ENCODE measurements around the gene PPP1R11.

PPP1R11 gene

DNA sequence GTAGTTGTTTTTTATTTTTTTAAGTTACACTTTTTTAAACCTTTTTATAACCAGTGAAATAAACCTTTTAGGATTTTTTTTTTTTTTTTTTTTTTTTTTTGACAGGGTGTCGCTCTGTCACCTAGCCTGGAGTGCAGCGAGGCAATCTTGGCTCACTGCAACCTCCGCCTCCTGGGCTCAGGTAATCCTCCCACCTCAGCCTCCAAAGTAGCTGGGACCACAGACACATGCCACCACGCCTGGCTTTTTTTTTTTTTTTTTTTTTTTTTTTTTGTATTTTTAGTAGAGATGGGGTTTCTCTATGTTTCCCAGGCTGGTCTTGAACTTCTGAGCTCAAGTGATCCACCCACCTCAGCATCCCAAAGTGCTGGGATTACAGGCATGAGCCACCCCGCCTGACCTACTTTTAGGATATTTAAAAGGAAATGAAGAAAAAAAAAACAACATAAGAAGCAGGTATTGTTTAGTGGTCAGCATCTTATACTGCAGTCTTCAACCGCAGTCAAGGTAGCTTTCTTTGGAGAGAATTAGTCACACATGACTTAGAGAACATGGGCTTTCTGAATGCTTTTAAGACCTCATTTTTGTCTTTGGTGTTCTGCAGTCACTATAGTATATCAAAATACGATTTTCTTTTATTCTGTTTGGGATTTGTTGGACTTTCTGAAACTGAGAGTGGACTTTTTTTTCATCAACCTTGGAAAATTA, 4.4 kb upstream of the PPP1R11 start:
- no peak for DNase-seq

DNA sequence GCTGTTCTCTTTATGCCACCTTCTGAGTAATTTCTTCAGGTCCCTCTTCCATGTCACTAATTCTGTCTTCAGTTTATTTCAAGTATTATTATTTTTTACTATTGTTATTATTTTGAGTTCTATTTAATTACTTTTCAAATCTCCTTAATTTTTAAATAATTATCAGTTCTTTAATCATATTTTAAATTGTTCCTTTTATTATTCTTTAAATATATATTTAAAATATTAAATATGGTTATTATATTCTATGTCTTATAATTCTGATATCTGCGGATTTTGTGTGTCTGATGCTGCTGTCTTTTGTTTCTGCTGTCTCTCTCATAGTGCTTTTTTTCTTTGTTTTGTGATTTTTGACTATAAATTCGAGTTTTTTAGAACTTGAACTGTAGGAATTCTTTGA, 3.7 kb upstream of the PPP1R11 start:
- DNase-seq, result no peak

DNA sequence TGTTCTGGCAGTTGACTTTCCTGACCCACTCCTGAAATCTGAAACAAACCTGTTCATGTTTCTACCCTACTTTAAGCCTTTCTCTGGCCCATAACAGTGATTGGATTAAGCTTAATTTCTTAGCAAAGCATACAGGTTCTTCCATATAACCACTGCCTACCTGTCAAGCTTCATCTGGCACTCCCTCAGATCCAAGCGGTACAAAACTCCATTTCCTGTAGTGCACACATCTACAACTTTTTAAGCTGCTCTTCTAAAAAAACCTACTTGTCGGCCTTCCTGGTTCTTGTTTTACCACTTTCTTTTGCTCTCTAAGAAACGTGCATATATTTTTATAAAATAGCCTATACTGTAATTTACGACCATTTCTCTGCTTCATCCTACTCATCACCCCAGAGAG, 916 bp upstream of the PPP1R11 start:
- no peak for DNase-seq

DNA sequence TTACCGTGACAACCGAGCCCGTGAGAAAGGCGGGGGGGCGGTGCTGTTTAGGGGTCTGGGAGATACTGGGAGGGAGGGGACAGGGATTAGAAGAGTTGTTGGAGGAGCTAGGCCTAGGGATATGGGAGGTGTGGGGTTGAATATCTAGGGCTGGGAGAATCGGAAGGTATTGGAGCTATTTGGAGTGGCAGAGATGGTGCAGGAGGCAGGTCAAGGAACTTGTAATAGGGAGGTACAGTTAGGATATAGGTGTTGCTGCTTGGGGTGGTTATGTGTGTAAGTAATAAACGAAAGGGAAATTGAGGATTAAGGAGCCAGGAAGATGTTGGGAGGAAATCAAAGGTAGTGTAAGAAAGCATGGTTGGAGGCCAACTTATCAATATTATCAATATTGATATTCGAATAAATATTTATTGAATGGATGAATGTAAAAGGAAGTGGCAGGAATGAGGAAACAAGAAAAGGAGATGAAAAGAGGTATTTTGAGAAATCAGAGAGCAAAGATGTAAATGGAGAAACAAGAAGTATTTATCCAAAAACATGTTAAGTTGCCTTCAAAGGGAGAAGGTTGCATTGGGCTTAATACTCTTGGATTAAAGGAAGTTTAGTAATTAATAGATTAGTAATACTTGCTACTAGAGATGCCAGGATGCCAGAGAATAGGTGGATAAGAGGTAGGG, 602 bp downstream of the PPP1R11 start:
- DNase-seq, result no peak

DNA sequence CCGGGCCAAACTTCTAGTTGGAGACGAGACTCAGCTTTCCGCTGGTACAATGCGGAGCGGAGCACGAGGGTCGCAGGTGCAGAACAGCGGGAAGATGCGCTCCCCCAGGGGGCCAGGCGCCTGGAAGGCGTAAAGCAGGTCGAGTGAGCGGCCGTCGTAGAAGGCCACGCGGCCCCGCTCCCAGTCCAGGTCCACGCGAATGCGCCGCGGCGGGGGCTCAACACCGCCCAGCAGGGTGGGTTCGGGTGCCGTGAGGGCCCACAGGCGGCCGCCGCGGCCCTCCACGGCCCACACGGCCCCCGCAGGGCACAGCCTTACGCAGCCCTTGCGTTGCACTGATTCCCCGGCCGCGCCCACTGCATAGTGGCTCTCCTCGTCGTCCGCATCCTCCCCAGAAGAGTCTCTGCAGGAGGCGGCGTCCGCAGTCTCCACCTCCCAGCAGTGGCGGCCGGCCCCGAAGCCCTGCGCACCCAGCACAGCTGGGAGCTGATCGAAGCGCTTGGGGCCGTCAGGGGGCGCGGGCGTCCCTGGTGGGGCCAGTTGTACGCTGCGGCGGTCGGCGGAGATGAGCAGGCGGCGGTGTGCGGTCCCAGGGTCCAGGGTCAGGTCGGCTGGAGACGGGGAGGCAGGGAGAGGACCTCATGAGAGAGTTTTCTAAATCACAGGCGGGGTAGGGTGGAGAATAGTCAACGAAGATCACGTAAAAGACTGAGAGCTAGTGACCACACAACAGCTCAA, 4.3 kb downstream of the PPP1R11 start:
- peak; percentile 29 for DNase-seq

DNA sequence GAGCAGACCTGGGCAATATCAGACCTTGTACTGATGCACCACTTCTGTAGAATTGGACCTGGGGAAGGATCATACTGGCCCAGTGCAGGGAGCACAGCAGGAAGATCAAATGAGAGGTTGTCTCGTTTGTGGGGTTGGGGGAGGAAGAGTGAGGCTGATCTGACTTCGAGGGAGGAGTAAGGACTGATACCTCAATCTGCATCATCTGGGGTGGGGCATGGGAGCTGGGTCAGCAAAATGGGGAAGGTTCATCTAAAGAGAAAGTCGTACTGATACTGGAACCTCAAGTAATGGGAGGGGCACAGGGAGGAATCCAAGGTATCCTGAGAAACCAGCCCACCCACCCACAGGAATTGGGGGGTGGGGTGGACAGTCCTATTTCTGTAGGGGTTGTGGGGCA, 4.9 kb downstream of the PPP1R11 start:
- DNase-seq, result no peak

DNA sequence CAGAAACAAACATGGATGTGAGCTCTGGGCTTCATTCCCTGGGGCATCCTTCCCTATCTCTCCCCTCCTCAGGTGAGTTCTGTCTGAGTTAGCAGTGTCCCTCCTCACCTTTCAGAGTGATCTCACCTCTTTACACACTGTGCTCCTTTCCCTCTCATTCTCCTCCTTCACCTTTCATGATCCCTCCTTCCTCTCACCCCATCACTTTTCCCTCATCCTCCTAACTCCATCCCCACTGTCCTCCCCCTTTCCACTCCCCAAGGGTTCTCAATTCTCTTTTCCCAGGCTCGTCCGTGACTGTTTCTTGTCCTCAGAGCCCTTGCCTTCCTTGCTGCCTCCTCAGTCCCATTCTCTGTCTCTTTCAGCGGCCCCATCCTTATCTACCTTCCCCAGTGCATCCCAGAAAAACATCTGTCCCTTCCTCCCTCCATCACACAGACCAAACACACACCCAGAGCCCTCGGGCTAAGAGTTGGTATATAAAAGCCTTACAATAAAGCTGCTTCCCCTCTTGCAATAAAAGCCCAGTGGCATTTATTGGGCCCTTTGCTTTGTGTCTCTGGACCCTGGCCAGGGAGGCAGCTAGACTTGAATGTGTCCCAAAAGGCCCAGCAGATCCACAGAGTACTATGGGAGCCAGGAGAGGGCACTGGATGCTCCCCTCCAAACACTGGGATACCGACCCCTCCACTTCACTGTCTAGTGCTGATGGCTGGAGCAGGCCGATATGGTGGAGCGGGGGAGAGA, 6.7 kb downstream of the PPP1R11 start:
- DNase-seq, result no peak

DNA sequence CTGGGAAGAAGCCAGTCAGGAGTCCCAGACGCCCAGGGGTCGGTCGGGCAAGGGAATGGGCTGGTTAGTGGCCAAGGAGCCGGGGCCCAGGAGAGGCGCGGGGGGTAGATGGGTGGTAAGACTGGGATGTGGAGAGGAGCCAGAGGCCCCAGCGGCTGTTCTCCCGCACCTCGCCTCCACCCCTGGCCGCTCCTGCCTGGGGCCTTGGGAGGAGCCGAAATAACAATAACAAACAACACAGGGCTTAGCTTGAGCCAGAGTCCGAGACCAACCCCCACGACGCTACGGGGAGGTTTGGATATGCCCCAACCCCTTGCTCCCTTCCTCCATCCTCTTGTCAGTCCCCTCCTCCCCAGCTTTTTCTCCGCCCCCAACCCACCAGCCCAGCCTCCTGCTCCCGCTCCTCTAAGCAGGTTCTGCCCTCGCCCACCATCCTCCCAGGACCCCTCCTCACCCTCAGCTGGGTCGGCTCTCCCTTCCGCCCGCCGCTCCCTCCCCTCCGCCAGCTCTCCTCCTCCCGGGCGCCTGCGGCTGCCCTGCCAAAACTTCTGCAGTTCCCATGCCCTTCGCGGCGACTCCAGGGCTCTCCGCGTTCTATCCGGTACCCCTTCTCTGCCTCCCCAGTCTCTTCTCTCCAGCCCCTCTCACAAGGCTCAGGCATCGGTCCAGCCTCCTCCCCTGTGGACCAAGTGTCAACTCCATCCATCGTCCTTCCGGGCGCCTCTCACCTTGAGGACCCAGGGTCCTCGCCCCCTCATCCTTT, 7.5 kb downstream of the PPP1R11 start:
- no peak for DNase-seq

DNA sequence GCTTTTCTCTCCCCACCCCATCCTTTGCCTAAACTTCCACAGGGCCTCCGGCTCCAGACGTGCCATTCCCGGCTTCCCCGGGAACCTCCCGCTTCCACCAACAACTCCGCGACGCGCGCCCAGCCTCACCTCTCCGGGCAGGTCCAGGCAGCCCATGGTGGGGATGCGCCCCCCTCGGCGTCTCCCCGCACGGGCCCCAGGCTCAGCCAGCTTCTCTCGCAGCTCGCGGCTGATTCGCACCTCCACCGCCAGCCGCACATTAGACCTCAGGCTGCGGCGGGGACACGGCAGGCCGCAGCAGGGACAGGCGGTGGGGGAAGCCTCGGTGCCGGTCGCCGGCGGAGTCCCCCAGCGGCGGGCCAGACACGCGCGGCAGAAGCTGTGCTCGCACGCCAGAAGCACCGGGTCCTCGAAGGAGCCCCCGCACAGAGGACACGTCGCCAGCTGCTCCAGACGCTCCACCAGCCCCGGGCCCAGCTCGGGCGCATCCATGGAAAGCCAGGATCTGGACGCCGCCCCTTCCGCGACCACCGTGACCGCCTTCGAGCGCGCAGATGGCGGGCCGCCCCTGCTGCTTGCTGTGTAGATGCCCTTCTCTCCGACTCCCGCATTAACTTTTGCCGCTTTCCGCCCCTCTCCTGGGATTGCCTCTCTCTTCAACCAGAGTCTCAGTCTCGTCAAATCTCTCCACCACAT, 8.2 kb downstream of the PPP1R11 start, which contains the start of gene RNF39:
Gene RNF39 (minus strand): TSS at position 676 of the 696 bp plus-strand sequence. CDS start 184 bp downstream, at position 492.
- no peak for DNase-seq

DNA sequence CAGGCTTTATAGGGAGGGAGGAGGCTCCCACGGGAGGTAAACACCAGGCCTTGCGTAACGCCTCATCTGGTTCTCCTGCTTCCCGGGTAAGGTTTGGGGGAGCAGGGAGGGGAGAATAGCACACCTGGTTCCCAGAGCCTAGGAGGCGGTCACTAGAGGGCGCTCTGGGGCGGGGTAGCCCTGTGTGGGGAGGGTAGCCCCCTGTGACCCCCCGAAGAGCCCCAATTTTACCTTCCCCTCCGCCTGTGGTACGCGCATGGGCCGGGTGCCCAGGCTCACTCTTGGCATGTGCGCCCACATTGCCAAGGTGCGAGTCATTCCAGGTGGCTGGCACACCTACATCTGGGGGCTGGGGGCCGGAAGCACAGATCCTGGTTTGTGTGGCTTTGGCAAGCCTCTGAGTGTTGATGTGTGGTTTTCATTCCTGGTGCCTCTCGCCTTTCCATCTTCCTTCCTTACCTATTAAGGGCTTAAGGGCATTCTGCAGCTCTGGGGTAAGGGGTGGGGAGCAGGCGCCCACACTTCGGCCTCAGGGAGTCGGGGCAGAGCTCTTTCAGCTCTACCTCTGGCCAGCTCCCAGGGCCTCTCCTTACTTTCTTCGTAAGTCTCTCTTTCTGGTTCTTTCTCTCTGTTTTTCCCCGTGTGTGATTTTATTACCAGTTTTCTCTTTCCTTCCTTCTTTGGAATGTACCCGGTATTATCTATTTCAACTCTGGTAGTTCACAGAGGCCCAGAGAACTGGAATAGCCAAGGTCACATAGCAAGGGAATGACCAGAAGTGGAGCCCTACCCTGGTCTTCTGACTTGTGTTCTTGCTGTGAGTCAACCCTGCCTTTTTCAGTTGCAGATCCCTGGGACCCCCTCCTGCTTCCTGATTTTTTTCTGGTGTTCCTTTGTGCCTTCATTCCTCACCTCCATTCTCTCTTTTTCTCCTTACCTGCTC, 9.1 kb downstream of the PPP1R11 start:
- DNase-seq, result no peak

DNA sequence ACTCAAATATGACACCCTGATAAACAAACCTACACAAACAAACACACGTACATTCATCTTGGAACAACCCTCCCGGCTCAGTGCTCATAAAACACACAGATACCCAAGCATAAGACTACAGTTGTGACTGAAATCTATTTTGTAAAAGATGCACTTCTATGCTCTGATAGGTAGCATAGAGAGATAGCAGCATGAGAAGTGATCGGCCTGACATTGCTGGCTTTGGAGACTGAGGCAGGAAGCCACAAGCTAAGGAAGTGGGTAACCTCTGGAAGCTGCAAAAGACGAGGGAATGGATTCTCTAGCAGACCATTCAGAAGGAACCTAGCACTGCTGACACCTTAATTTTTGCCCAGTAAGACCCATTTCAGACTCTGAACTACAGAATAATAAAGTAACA, 10.2 kb downstream of the PPP1R11 start:
- DNase-seq, result no peak

DNA sequence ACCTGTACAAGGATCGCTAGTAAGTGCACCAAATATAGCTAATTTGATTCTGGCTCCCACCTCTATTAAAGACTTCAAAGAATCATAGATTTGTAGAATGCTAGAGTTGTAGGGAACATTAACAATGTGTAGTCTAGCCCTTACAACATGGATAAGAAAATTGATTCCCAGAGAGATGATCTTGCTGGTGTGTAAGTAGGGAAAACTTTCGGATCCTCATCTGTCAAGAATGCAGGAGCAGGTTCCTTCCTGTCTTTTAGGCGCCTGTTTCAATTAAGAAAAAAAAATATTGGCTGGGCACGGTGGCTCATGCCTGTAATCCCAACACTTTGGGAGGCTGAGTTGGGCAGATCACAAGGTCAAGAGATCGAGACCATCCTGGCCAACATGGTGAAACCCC, 20.9 kb downstream of the PPP1R11 start:
- no peak for DNase-seq

DNA sequence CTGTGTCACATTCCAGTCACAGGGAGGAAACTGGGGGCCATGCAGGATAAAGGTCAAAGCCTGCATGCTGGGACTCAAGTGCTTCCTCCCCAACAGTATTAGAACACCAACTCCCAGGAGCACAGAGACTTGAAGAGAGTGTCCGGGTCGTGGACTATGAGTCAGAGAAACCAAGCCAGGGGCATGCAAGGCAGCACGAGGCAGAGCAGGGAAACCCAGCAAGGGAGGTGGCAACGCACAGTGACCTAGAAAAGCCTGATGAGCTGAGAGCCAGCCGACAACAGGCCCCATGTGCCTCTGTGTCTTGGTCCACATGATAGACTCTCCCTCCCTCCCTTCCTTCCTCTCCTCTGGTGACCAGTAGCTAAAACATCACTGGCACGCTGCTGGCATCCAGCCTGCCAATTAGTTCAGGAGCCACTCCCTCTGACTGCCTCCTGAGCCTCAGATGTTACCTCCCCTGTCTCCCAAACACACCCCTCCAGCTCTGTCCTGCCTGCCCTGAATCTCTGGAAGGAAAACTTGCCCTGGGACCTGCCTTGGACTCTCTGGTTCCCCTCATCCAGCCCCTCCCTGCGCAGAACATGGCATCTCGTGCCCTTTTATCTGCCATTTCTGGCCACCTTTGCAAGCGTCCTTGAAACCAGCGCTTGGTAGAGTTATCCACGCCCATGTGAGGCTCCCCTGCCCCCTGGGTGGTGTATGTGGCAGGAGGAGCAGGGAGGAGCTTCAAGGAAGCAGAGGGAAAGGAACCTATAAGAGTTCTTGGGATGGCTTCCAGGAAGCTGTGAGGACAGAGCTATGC, 24.8 kb downstream of the PPP1R11 start:
- no peak for DNase-seq

DNA sequence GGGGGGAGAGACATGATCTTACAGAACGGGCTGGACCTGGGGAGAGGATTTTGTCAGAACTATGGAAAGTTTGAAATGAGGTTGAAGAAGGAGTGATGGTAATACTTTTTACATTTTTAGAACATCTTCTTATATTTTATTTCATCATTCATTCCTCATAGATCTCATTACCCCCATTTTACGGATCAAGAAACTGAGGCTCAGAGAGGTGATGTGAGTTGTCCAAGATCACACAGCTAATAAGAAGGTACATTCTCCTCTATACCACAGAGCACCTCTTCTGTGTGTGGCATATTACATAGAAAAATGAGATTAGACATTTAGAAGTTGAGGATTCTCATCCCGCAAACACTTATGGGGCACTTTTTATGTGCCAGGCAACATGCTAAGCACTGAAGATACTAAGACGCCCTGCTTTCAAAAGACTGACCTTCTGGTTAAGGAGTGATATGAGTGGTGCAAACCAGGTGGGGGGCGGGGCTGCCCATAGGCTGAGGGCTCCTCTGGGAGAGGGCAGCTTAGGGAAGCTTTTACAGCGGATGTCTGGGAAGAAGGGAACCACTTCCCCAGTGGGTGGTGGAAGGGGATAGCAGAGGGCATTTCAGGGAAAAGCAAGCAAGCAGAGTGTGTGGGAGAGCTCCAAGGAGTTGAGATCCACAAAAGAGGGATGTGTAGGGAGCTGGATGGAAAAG, 26.0 kb downstream of the PPP1R11 start:
- DNase-seq, result no peak

DNA sequence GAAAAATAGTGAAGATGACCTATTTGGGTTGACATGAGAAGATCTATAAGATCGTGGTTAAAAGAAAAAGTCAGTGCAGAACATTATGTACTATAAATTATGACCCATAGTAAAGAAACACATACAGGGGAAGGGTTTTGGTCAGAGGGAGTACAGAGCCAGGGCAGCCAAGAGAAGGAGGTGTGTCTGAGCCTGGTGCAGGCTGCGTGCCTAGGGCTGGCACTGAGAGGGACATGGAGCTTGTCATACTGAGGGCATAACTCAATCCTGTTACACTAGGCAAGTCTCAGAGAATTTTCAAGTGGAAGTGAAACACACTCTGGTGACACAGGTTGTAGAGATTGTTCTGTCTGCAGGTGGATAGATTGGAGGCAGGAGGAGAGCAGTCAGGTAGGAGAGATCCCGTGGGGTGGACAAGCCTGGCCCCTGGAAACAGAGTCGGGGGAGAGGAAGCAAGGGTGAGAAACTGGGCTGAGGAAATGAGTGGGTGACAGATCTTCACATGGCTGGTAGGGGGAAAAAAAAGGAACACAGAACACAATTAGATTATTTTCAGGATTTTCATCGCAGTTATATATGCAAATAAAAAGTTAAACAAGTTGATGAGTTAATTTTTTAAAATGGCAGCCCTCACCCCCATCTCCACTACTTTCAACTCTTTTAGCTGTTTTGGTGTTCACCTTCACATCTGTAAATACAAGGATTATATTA, 27.1 kb downstream of the PPP1R11 start:
- no peak for DNase-seq

DNA sequence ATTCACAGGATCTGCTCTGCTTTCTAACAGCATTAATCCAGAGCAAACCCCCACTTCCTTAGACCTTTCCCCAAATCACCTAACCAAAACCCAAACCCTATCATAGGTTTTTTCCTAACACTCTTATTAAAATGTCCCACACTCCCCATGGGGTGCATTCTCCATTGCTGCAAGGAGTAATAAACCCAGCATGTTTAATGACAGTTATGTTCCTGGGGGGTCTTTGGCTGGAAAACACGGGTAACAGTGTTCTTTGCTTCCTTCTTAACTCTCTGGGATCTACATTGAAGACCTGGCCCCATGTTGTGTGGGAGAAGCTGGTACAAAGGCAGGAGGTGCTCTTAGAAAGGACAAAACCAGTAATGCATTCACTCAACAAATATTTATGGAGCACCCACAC, 29.8 kb downstream of the PPP1R11 start:
- no peak for DNase-seq

DNA sequence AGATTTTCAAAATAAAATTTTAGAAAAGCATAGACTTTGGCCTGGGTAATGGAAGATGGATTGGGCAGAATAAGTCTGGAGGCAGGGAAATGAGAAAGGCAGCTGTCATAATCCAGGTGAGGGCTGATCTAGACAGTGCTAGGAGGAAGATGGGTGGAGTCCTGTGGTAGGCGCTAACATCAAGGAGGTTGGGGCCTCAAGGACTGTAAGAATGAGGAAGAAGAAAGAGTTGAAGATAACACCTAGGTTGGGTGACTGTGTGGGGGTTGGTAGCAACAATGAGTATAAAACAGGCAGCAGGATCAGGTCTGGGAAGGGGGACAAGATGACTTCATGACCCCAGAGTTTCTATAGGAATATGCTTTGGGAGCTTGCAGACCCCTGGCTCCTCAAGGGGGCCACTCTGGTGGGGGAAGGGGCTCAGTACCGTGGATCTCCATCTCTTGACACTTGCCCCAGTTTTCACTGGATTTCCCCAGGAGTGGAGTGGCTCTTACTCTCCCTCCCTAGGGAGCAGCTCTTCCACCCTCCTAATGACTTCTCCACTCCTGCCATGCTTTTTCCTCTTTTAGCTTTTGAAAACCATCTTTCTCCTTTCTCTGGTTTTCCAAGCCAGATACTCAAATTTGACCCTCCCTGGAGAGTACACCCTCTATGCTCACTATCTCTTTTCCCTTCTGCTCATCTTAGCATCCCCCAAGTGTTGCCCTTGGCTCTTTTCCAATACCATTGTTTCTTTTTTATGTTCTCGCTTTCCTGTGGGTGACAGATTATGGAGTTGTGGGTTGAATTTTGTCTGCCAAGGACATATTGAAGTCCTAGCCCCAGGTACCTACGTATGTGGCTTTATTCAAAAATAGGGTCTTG, 31.1 kb downstream of the PPP1R11 start:
- no peak for DNase-seq
